Spleen (tissue), 7 donors: ENCODE results near the gene CUBN.

Experiments
- POLR2A ChIP-seq, 3 donors: fragments of 450-650 bp; IDR thresholded peaks; one replicate each; pipeline ENCODE4 v1.5.1; 2017; ENCODE audit warnings: antibody characterized with exemption in 3 of 3, mild to moderate bottlenecking in 1 of 3
- POLR2AphosphoS5 ChIP-seq, 3 donors: sonication (generic); formaldehyde crosslinking; IDR thresholded peaks; one replicate each; pipeline ENCODE4 v1.5.1; 2017; ENCODE audit warnings: antibody characterized with exemption in 3 of 3
- TF ChIP-seq, protein P1 (sequence below), 11 experiments: fragments of 200-600 bp in 7 of 11; fragments of 450-650 bp in 4 of 11; sonication (generic) in 4 of 11; IDR thresholded peaks in 8 of 11; conservative IDR thresholded peaks in 3 of 11; 1 replicate in 7 of 11; 2 replicates in 4 of 11; pipeline versions ENCODE4 v1.4.0 to v1.8.0; 2016 to 2021; ENCODE audit warnings: antibody characterized with exemption in 11 of 11, inconsistent platforms in 4 of 11, mild to moderate bottlenecking in 1 of 11
- donor health status: DM: no; HTN: no; CAD: no; lungs with moderate emphysema.
- donor health status: DM: no; HTN: no; CAD: no.
- donor health status: DM: no; HTN: no; CAD: no.

- TF ChIP-seq, protein P1, sequence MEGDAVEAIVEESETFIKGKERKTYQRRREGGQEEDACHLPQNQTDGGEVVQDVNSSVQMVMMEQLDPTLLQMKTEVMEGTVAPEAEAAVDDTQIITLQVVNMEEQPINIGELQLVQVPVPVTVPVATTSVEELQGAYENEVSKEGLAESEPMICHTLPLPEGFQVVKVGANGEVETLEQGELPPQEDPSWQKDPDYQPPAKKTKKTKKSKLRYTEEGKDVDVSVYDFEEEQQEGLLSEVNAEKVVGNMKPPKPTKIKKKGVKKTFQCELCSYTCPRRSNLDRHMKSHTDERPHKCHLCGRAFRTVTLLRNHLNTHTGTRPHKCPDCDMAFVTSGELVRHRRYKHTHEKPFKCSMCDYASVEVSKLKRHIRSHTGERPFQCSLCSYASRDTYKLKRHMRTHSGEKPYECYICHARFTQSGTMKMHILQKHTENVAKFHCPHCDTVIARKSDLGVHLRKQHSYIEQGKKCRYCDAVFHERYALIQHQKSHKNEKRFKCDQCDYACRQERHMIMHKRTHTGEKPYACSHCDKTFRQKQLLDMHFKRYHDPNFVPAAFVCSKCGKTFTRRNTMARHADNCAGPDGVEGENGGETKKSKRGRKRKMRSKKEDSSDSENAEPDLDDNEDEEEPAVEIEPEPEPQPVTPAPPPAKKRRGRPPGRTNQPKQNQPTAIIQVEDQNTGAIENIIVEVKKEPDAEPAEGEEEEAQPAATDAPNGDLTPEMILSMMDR (IDR thresholded peaks at IDR 0.05 in 8 of 11, conservative IDR thresholded peaks at IDR 0.05 in 3 of 11) = no peak
- no peak for TF ChIP-seq POLR2A (IDR thresholded peaks at IDR 0.05)
- no peak for TF ChIP-seq POLR2AphosphoS5 (IDR thresholded peaks at IDR 0.05)
Observed at GRCh38 chr10:16919121-16919982, 210.3 kb downstream of the CUBN start.
